C1 segment of cervical spinal cord (tissue), 14 donors: ENCODE data around the gene SLC39A10.
"Not testable (repeated sequence)": the region's sequence is repeated elsewhere in the genome, so short reads cannot be mapped to it uniquely, and the experiment has no call there.

Experiments used
- DNase-seq, 14 donors: peaks; one replicate each; lab custom pipeline; 2025; lab: John Stamatoyannopoulos, UW

SLC39A10 gene

GRCh38 chr2:195671563-195671962 lies 14.5 kb downstream of the SLC39A10 start:
- no peak for DNase-seq

GRCh38 chr2:195672674-195673073 lies 15.6 kb downstream of the SLC39A10 start:
- no peak for DNase-seq

DNA sequence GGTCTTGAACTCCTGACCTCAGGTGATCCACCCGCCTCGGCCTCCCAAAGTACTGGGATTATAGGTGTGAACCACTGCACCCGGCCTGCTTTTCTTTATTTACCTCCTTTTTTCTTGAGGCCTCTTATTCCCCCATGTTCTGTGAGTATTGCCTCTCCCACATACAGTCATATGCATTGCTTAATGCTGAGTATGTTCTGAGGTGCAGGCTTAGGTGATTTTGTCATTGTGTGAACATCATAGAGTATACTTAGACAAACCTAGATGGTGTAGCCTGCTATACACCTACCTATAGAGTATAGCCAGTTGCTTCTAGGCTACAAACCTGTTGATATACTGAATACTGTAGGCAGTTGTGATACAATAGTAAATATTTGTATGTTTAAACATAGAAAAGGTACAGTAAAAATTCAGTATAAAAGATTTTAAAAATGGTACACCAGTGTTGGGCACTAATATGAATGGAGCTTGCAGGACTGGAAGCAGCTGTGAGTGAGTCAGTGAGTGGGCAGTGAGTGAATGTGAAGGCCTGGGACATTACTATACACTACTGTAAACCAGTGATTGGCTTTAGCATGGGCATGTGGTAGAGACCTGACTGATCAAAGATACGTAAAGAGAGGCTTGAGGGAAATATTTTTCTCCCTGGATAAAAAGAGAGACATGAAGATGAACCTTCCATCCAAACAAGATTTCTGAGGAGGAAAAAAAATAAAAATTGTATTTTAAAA lies 17.6 kb downstream of the SLC39A10 start:
- no peak for DNase-seq

GRCh38 chr2:195675783-195676427 lies 18.9 kb downstream of the SLC39A10 start:
- DNase-seq, result no peak

GRCh38 chr2:195677290-195677689 lies 20.3 kb downstream of the SLC39A10 start:
- no peak for DNase-seq

DNA sequence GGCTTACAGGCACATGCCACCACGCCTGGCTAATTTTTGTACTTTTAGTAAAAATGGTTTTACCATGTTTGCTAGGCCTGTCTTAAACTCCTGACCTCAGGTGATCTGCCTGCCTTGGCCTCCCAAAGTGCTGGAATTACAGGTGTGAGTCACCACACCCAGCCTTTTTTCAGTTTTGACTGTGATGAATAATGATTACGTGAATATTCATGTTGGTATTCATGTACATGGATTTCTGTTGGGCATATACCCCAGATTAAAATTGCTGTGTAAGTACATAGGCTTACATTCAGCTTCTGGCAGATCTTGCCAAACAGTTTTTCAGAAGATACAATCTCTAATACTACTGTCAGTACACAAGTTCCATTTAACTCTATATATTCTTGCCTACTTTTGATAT lies 20.9 kb downstream of the SLC39A10 start:
- DNase-seq, result no peak

- DNase-seq, result no peak
Measured at GRCh38 chr2:195682077-195682476, 25.1 kb downstream of the SLC39A10 start.

DNA sequence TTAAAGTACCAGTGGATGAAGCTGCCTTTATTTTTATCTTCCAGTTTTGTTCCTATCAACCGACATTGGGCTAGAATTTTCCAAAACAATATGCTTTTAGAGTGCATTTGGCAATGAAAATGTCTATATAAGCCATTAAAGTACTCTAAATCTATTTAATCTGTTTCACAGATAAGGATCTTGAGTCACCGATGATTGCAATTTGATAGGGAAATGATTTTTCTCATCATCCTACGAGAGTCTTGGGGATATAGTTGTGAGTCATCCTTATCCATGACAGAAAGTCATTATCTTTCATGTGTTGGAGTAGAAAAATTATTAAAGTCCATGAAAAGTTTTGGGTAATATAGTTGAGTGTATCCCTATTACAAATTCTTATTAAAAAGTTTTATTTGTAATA lies 26.1 kb downstream of the SLC39A10 start:
- no peak for DNase-seq

GRCh38 chr2:195686564-195686963 lies 29.5 kb downstream of the SLC39A10 start:
- DNase-seq, result no peak

- no peak for DNase-seq
Measured at GRCh38 chr2:195687320-195688086, 30.5 kb downstream of the SLC39A10 start.

GRCh38 chr2:195692531-195692930 lies 35.5 kb downstream of the SLC39A10 start:
- DNase-seq, result not testable (repeated sequence)

DNA sequence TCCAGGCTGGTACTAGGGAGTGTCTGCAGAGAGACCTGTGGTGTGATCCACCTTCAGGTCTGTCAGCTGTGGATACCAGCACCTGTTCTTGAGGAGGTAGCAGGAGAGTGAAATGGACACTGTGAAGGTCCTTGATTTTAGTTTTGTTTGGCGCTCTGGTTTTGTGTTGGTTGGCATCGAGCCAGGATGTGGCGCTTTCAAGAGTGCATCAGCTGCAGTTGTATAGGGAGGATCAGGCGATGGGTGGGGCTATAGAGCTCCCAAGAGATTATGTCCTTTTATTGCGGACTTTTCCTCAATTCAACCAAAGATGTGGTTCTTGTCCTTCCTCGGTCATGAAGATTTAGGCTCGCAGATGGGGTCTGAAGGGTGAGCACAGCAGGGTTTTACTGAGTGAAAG lies 37.5 kb downstream of the SLC39A10 start:
- DNase-seq, result no peak

DNA sequence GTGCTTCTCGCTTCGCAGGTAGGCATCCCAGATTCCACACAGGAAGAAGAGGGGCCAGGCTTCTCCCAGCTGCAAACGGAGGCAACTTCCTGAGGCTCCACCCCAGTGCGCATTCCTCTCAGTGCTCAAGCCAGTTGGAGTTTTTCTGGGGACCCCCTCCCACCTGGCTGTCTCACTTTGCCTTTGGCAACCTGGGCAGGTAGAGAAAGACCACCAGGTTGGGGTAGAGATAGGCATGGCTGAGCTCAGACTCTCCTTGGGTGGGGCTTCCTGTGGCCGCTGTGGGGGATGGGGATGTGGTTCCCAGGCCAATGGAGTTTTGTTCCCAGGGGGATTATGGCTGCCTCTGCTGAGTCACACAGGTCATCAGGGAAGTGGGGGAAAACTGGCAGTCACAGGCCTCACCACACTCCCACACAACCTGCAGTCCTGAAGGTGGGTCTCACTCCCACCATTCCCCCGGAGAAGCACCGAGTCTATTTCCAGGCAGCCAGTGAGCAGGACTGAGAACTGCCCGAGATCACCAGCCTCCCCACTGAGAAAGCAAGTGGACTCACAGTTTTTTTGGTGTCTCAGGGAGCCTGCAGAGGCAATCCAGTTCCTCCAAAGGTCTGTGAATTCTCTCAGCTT lies 38.1 kb downstream of the SLC39A10 start:
- DNase-seq, result no peak

- no peak for DNase-seq
Measured at GRCh38 chr2:195696012-195696411, 39.0 kb downstream of the SLC39A10 start.

- DNase-seq, result no peak
Measured at GRCh38 chr2:195697681-195698220, 40.7 kb downstream of the SLC39A10 start.

GRCh38 chr2:195700480-195700879 lies 43.5 kb downstream of the SLC39A10 start:
- DNase-seq, result no peak

DNA sequence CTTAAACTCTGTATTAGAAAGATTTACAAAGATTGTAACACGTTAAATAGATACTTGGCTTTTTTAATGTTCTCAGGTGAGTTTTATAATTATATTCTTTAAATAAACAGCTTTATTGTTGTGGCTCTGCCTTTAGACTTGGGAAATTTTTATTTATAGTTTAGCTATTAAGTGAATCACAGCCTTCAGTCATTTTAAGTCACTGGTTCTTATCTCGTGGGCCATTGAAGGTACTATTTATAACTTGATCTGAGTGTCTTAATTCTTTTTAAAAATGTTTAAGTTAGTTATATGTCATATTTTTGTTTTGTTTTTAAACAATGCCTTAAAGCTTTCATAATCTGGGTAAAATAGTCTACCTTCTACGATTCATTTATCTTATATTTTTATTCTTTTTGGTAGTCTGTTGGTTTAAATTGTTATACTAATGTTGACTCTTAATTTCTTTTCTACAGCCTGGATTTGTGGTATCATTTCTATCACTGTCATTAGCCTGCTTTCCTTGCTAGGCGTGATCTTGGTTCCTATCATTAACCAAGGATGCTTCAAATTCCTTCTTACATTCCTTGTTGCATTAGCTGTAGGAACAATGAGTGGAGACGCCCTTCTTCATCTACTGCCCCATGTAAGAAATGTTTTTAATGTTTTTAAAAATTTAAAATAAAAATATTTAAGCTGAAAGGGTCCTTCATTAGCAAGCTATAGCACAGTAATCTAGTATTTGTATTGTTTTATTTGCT lies 49.3 kb downstream of the SLC39A10 start:
- DNase-seq, result no peak

- no peak for DNase-seq
Measured at GRCh38 chr2:195709901-195710806, 53.1 kb downstream of the SLC39A10 start.

GRCh38 chr2:195711478-195711877 lies 54.5 kb downstream of the SLC39A10 start:
- DNase-seq, result no peak

- no peak for DNase-seq
Measured at GRCh38 chr2:195716466-195716865, 59.4 kb downstream of the SLC39A10 start.
